NCI-H1105 treated with DMSO at 0.1 percent for 48 hours (cell line): ENCODE data around the gene OLFM3.
A peak's percentile ranks its signal among the peaks of the same experiment; 100 is the strongest.

Experiments
- DNase-seq: peaks from one replicate; lab custom pipeline; 2025; lab: John Stamatoyannopoulos, UW

The OLFM3 gene

GRCh38 chr1:101943237-101943636 lies 53.5 kb downstream of the OLFM3 start:
- no peak for DNase-seq

GRCh38 chr1:101942516-101943193 lies 54.1 kb downstream of the OLFM3 start:
- no peak for DNase-seq

- no peak for DNase-seq
Measured at GRCh38 chr1:101938681-101939080, 58.0 kb downstream of the OLFM3 start.

GRCh38 chr1:101929343-101929742 lies 67.4 kb downstream of the OLFM3 start:
- peak; percentile 92 for DNase-seq

- no peak for DNase-seq
Measured at GRCh38 chr1:101928829-101929228, 67.9 kb downstream of the OLFM3 start.

GRCh38 chr1:101924700-101925099 lies 72.0 kb downstream of the OLFM3 start:
- DNase-seq = no peak

GRCh38 chr1:101920577-101920976 lies 76.1 kb downstream of the OLFM3 start:
- peak; percentile 38 for DNase-seq

GRCh38 chr1:101918277-101918676 lies 78.4 kb downstream of the OLFM3 start:
- DNase-seq = no peak

- peak; percentile 68 for DNase-seq
Measured at GRCh38 chr1:101915597-101915996, 81.1 kb downstream of the OLFM3 start.

- DNase-seq = peak; percentile 61
Measured at GRCh38 chr1:101914473-101915242, 82.1 kb downstream of the OLFM3 start.

GRCh38 chr1:101911894-101912293 lies 84.8 kb downstream of the OLFM3 start:
- DNase-seq = no peak

GRCh38 chr1:101908980-101909379 lies 87.7 kb downstream of the OLFM3 start:
- no peak for DNase-seq

GRCh38 chr1:101907264-101907663 lies 89.5 kb downstream of the OLFM3 start:
- DNase-seq = no peak

- peak; percentile 54 for DNase-seq
Measured at GRCh38 chr1:101905283-101905835, 91.4 kb downstream of the OLFM3 start.

GRCh38 chr1:101902199-101902598 lies 94.5 kb downstream of the OLFM3 start:
- no peak for DNase-seq

- DNase-seq = no peak
Measured at GRCh38 chr1:101898137-101898536, 98.6 kb downstream of the OLFM3 start.

- no peak for DNase-seq
Measured at GRCh38 chr1:101884621-101885020, 112.1 kb downstream of the OLFM3 start.

- no peak for DNase-seq
Measured at GRCh38 chr1:101875891-101876290, 120.8 kb downstream of the OLFM3 start.

GRCh38 chr1:101873672-101874071 lies 123.1 kb downstream of the OLFM3 start:
- DNase-seq = no peak

- no peak for DNase-seq
Measured at GRCh38 chr1:101859941-101860340, 136.8 kb downstream of the OLFM3 start.

- no peak for DNase-seq
Measured at GRCh38 chr1:101854271-101854670, 142.5 kb downstream of the OLFM3 start.

GRCh38 chr1:101852936-101853335 lies 143.8 kb downstream of the OLFM3 start:
- no peak for DNase-seq

- no peak for DNase-seq
Measured at GRCh38 chr1:101849356-101849755, 147.4 kb downstream of the OLFM3 start.
